HepG2 (cell line): Measurements from ENCODE around the gene KRTAP10-4. TPM values are rescaled to one million over a fixed set of nuclear protein-coding genes. Genes with fewer than 3 reads are reported as not detected.

ENCODE experiments used
- CHD2 ChIP-seq: IDR thresholded peaks from 2 replicates; pipeline ENCODE4 v1.6.1; 2011; ENCODE audit warnings: low read depth, low read length, improper control_type of control experiment
- FOXP4 ChIP-seq: sonication (generic); formaldehyde crosslinking; IDR thresholded peaks from 2 replicates; pipeline ENCODE4 v1.4.0; 2020; ENCODE audit warnings: missing genetic modification reagents
- FUBP1 ChIP-seq: sonication (generic); formaldehyde crosslinking; IDR thresholded peaks from 2 replicates; pipeline ENCODE4 v1.5.1; 2020; ENCODE audit warnings: missing genetic modification reagents, mild to moderate bottlenecking, borderline replicate concordance
- HNF4G ChIP-seq, 2 experiments: sonication (generic) in 1 of 2; formaldehyde crosslinking in 1 of 2; IDR thresholded peaks; 2 replicates each; pipeline versions ENCODE4 v1.4.0 to v1.6.1; 2011 to 2020; ENCODE audit warnings: borderline replicate concordance in 2 of 2, low read depth in 2 of 2, mild to moderate bottlenecking in 2 of 2, low read length in 1 of 2, missing genetic modification reagents in 1 of 2, moderate library complexity in 1 of 2
- JDP2 ChIP-seq: sonication (generic); formaldehyde crosslinking; IDR thresholded peaks from 2 replicates; pipeline ENCODE4 v1.8.1; 2022; ENCODE audit warnings: missing genetic modification reagents, borderline replicate concordance
- MEIS2 ChIP-seq: sonication (generic); formaldehyde crosslinking; IDR thresholded peaks from 2 replicates; pipeline ENCODE4 v1.9.0; 2021; ENCODE audit warnings: mild to moderate bottlenecking, missing genetic modification reagents
- PRDM10 ChIP-seq: sonication (generic); formaldehyde crosslinking; IDR thresholded peaks from 2 replicates; pipeline ENCODE4 v1.4.0; 2020; ENCODE audit warnings: low read depth, missing genetic modification reagents
- ZFX ChIP-seq: sonication (generic); formaldehyde crosslinking; IDR thresholded peaks from 2 replicates; pipeline ENCODE4 v1.4.0; 2020; ENCODE audit warnings: mild to moderate bottlenecking, low read depth, missing genetic modification reagents, moderate library complexity
- ZKSCAN1 ChIP-seq: fragments of 150-350 bp; IDR thresholded peaks from 2 replicates; pipeline ENCODE4 v1.6.1; 2014; ENCODE audit warnings: low read length
- ZMYM4 ChIP-seq: sonication (generic); formaldehyde crosslinking; IDR thresholded peaks from 2 replicates; pipeline ENCODE4 v1.8.1; 2023; ENCODE audit warnings: mild to moderate bottlenecking, missing genetic modification reagents
- ZNF143 ChIP-seq: sonication (generic); formaldehyde crosslinking; IDR thresholded peaks from 2 replicates; pipeline ENCODE4 v1.4.0; 2020; ENCODE audit warnings: missing genetic modification reagents
- ZNF331 ChIP-seq: sonication (generic); formaldehyde crosslinking; IDR thresholded peaks from 2 replicates; pipeline ENCODE4 v1.4.0; 2020; ENCODE audit warnings: missing genetic modification reagents
- ZNF468 ChIP-seq: sonication (generic); formaldehyde crosslinking; IDR thresholded peaks from 2 replicates; pipeline ENCODE4 v1.8.0; 2022; ENCODE audit warnings: mild to moderate bottlenecking, moderate library complexity, missing genetic modification reagents
- ZNF562 ChIP-seq: sonication (generic); formaldehyde crosslinking; IDR thresholded peaks from 2 replicates; pipeline ENCODE4 v1.8.0; 2022; ENCODE audit warnings: missing genetic modification reagents, borderline replicate concordance
- ZNF788 ChIP-seq: sonication (generic); formaldehyde crosslinking; IDR thresholded peaks from 2 replicates; pipeline ENCODE4 v1.5.0; 2020; ENCODE audit warnings: mild to moderate bottlenecking, missing genetic modification reagents, borderline replicate concordance
- polyA plus RNA-seq, 8 experiments: library from polyadenylated mRNA; depleted of rRNA in 3 of 8; stranded (reverse) in 7 of 8; unstranded in 1 of 8; fragments of >200 nt; fragmentation: Illumina TruSeq in 4 of 8; extraction: Trizol in 4 of 8; gene quantifications; 2 replicates each; pipeline versions ENCODE4 v1.2.1 to v1.2.3, GENCODE V29; 2011 to 2016; ENCODE audit warnings: low read depth in 4 of 8, missing spikeins in 1 of 8, mixed read lengths in 1 of 8; ENCODE audit not compliant: insufficient read depth in 1 of 8
- total RNA-seq, 5 experiments: library from RNA; depleted of rRNA; stranded (reverse); fragments of >200 nt; fragmentation: Illumina TruSeq; extraction: Trizol; gene quantifications; 2 replicates each; pipeline ENCODE4 v1.2.3, GENCODE V29; 2016; ENCODE audit warnings: low read depth in 1 of 5
- TF ChIP-seq, protein P1 (sequence below): sonication (generic); formaldehyde crosslinking; IDR thresholded peaks from 2 replicates; pipeline ENCODE4 v1.5.1; 2020; ENCODE audit warnings: mild to moderate bottlenecking, missing genetic modification reagents, borderline replicate concordance

KRTAP10-4 gene
- total and polyA plus RNA-seq, 2 of the 13 experiments (the other 11 are each of a cell fraction or from before 2014, with no cell fraction given) = not detected

GRCh38 chr21:44574457-44575306 lies 1.2 kb downstream of the KRTAP10-4 start (continued):
- no peak for TF ChIP-seq FUBP1 (CRISPR knock-in tag)
- TF ChIP-seq ZNF143 (CRISPR knock-in tag) = no peak
- TF ChIP-seq ZNF788 (CRISPR knock-in tag) = peak; percentile 67; the same call in 1 of the 2 replicates
- TF ChIP-seq, protein P1, sequence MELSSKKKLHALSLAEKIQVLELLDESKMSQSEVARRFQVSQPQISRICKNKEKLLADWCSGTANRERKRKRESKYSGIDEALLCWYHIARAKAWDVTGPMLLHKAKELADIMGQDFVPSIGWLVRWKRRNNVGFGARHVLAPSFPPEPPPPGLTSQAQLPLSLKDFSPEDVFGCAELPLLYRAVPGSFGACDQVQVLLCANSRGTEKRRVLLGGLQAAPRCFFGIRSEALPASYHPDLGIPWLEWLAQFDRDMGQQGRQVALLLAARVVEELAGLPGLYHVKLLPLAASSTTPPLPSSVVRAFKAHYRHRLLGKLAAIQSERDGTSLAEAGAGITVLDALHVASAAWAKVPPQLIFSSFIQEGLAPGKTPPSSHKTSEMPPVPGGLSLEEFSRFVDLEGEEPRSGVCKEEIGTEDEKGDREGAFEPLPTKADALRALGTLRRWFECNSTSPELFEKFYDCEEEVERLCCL = no peak
- TF ChIP-seq ZNF562 = no peak
- TF ChIP-seq ZNF468 (CRISPR knock-in tag) = no peak
- TF ChIP-seq ZMYM4 (CRISPR knock-in tag) = peak; percentile 82
- no peak for TF ChIP-seq ZKSCAN1
- no peak for TF ChIP-seq JDP2
- TF ChIP-seq PRDM10 (CRISPR knock-in tag) = peak; percentile 56; the same call in 1 of the 2 replicates
- TF ChIP-seq MEIS2 (CRISPR knock-in tag) = peak; percentile 63; the same call in 1 of the 2 replicates
- TF ChIP-seq HNF4G (IDR thresholded peaks at IDR 0.05; ENCODE audit: borderline replicate concordance, low read depth, low read length) = peak; percentile 54; the same call in 1 of the 2 replicates
- TF ChIP-seq HNF4G (CRISPR knock-in tag; IDR thresholded peaks at IDR 0.05; ENCODE audit: borderline replicate concordance, low read depth) = no peak; the same call in 1 of the 2 replicates
- no peak for TF ChIP-seq CHD2
- peak; percentile 25; the same call in 1 of the 2 replicates for TF ChIP-seq ZNF331 (CRISPR knock-in tag)
- TF ChIP-seq ZFX (CRISPR knock-in tag) = peak; percentile 70
- peak; percentile 24; the same call in 1 of the 2 replicates for TF ChIP-seq FOXP4 (CRISPR knock-in tag)
